Peyer's patch (tissue), 4 donors: ENCODE data around the gene LY86.

Experiments used
- POLR2A ChIP-seq, 2 donors: fragments of 450-650 bp; IDR thresholded peaks; one replicate each; pipeline ENCODE4 v1.5.1; 2017; ENCODE audit warnings: antibody characterized with exemption in 2 of 2, mild to moderate bottlenecking in 2 of 2, moderate library complexity in 2 of 2
- TF ChIP-seq, protein P1 (sequence below), 6 experiments: fragments of 450-650 bp in 4 of 6; fragments of 200-600 bp in 2 of 6; sonication (generic) in 1 of 6; IDR thresholded peaks; one replicate each; pipeline ENCODE4 v1.5.1; 2017 to 2019; ENCODE audit warnings: antibody characterized with exemption in 6 of 6, mild to moderate bottlenecking in 3 of 6, moderate library complexity in 1 of 6

DNA sequence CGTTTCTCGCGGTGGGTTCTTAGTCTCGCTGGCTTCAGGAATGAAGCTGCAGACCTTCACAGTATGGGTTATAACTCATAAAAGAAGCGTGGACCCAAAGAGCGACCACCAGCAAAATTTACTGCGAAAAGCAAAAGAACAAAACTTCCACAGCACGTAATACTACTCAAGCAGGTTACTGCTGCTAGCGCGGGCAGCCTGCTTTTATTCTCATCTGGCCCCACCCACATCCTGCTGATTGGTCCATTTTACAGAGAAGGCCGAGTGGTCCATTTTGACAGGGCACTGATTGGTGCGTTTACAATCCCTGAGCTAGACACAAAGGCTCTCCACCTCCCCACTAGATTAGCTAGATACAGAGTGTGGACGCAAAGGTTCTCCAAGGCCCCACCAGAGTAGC, 17.4 kb downstream of the LY86 start:
- TF ChIP-seq, protein P1, sequence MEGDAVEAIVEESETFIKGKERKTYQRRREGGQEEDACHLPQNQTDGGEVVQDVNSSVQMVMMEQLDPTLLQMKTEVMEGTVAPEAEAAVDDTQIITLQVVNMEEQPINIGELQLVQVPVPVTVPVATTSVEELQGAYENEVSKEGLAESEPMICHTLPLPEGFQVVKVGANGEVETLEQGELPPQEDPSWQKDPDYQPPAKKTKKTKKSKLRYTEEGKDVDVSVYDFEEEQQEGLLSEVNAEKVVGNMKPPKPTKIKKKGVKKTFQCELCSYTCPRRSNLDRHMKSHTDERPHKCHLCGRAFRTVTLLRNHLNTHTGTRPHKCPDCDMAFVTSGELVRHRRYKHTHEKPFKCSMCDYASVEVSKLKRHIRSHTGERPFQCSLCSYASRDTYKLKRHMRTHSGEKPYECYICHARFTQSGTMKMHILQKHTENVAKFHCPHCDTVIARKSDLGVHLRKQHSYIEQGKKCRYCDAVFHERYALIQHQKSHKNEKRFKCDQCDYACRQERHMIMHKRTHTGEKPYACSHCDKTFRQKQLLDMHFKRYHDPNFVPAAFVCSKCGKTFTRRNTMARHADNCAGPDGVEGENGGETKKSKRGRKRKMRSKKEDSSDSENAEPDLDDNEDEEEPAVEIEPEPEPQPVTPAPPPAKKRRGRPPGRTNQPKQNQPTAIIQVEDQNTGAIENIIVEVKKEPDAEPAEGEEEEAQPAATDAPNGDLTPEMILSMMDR (IDR thresholded peaks at IDR 0.05) = no peak
- no peak for TF ChIP-seq POLR2A (IDR thresholded peaks at IDR 0.05)
